Adrenal gland (tissue), 12 donors: ENCODE results near the gene PDLIM5. TPM values are rescaled to one million over a fixed set of nuclear protein-coding genes. Genes with fewer than 3 reads are reported as not detected.

Experiments used
- DNase-seq, 7 donors: peaks; one replicate each; pipeline ENCODE4 v3.0.0-alpha.2; 2019 to 2020
- H3K27ac ChIP-seq, 5 donors: fragments of 200-600 bp; sonication (generic) in 4 of 5; 1 replicate in 3 of 5; 2 replicates in 2 of 5; pipeline versions ENCODE4 v1.5.1 to v1.8.0; 2016 to 2020; ENCODE audit warnings: mild to moderate bottlenecking in 1 of 5
- H3K27me3 ChIP-seq: fragments of 200-600 bp; 2 replicates; pipeline ENCODE4 v1.8.0; 2021
- H3K36me3 ChIP-seq, 2 donors: fragments of 200-600 bp; replicated peaks in 1 of 2; 1 replicate in 1 of 2; 2 replicates in 1 of 2; pipeline versions ENCODE4 v1.5.1 to v1.8.0; 2018 to 2022
- H3K4me1 ChIP-seq, 2 donors: fragments of 200-600 bp; replicated peaks in 1 of 2; 1 replicate in 1 of 2; 2 replicates in 1 of 2; pipeline versions ENCODE4 v1.5.1 to v1.8.0; 2018 to 2021
- H3K4me3 ChIP-seq, 4 donors: fragments of 200-600 bp; sonication (generic) in 3 of 4; one replicate each; pipeline ENCODE4 v1.5.1; 2016 to 2018
- H3K9me3 ChIP-seq, 3 donors: fragments of 200-600 bp; sonication (generic) in 1 of 3; replicated peaks in 1 of 3; 1 replicate in 2 of 3; 2 replicates in 1 of 3; pipeline versions ENCODE4 v1.5.1 to v1.8.0; 2016 to 2021
- CTCF ChIP-seq, 6 experiments: fragments of 450-650 bp in 4 of 6; fragments of 200-600 bp in 2 of 6; sonication (generic) in 1 of 6; IDR thresholded peaks; 1 replicate in 5 of 6; 2 replicates in 1 of 6; pipeline versions ENCODE4 v1.5.1 to v1.8.0; 2016 to 2021; ENCODE audit warnings: antibody characterized with exemption in 6 of 6, mild to moderate bottlenecking in 2 of 6, moderate library complexity in 1 of 6
- POLR2A ChIP-seq, 2 donors: fragments of 450-650 bp; IDR thresholded peaks; one replicate each; pipeline ENCODE4 v1.6.1; 2017; ENCODE audit warnings: antibody characterized with exemption in 2 of 2, mild to moderate bottlenecking in 2 of 2, moderate library complexity in 1 of 2
- WGBS, 4 donors: extraction: QIAGEN DNeasy Blood & Tissue Kit in 2 of 4; methylation state at CpG; one replicate each; pipeline versions ENCODE4 v1.1.5 to v1.1.7; 2013 to 2017; 5-methylcytosine and 5-hydroxymethylcytosine counted together
- intact Hi-C, 2 donors: fragments of 100-400 bp; cut with DNase I; formaldehyde crosslinking; loops; one replicate each; pipeline versions ENCODE4 v1.14.1 to v1.15.0; 2022 to 2023
- polyA plus RNA-seq, 3 donors: library from polyadenylated mRNA; stranded (reverse); fragments of 200-250 nt in 2 of 3; fragments of 350-450 nt in 1 of 3; fragmentation: Illumina TruSeq in 1 of 3; extraction: RNeasy Lipid Tissue Mini Kit (QIAGEN cat#74804) in 1 of 3; gene quantifications; one replicate each; pipeline ENCODE4 v1.2.3, GENCODE V29; 2013 to 2014
- total RNA-seq, 9 donors: library from RNA; depleted of rRNA in 4 of 9; stranded (reverse); fragments of >200 nt in 4 of 9; fragments of 120-200 nt in 1 of 9; fragmentation: NEBNext Ultra II Directional in 1 of 9; extraction: Animal tissue kit (Norgen Biotek cat#: 25700) in 1 of 9; gene quantifications; one replicate each; pipeline versions ENCODE4 v1.1.0 to v1.2.4, GENCODE V29; 2013 to 2023
- donor health status: healthy with polysubstance abuse.
- donor health status: Bipolar disorder and iron deficiency.
- donor health status: DM: yes; HTN: yes; CAD: no.
- donor health status: DM: no; HTN: no; CAD: no.
- donor health status: DM: no; HTN: no; CAD: no.
- donor health status: DM: yes; HTN: yes; CAD: no.

The PDLIM5 gene
- total and polyA plus RNA-seq, 12 donors, result 26.2 to 150 (median 84.0) TPM

GRCh38 chr4:94668724-94669123 lies 217.0 kb downstream of the PDLIM5 start:
- no peak overlapping the region for H3K27ac ChIP-seq
- TF ChIP-seq CTCF (IDR thresholded peaks at IDR 0.05) (no peak), POLR2A (IDR thresholded peaks at IDR 0.05) (no peak)
- DNase-seq, result no peak
- 78 to 89% (median 88%) methylated on average over 7 of the region's 7 CpGs for WGBS, 4 donors
- intact Hi-C loops, result no loop called here
- peaks cover 0 to 3% of the 10 kb centered on the region in 2 donors for H3K36me3 ChIP-seq
- no peaks in the 10 kb centered on the region for H3K27me3 ChIP-seq
- no peaks in the 10 kb centered on the region for H3K9me3 ChIP-seq
- H3K4me1 ChIP-seq, result peaks cover 0 to 3% of the 10 kb centered on the region in 2 donors
- H3K4me3 ChIP-seq, result no peak overlapping the region

GRCh38 chr4:94669672-94670664 lies 218.2 kb downstream of the PDLIM5 start:
- WGBS, 4 donors, result 73 to 78% (median 75%) methylated on average over 6 of the region's 6 CpGs
- Histone ChIP-seq H3K27me3 (no peaks in the 10 kb centered on the region), H3K9me3 (no peaks in the 10 kb centered on the region), H3K4me3 (no peak overlapping the region), H3K4me1 (peaks cover 0 to 3% of the 10 kb centered on the region in 2 donors), H3K27ac (no peak overlapping the region), H3K36me3 (peaks cover 0 to 2% of the 10 kb centered on the region in 2 donors)
- DNase-seq, result no peak
- TF ChIP-seq CTCF (IDR thresholded peaks at IDR 0.05) (no peak), POLR2A (IDR thresholded peaks at IDR 0.05) (no peak)
- intact Hi-C loops, result no loop called here

- no peak for DNase-seq
- no peaks in the 10 kb centered on the region for H3K36me3 ChIP-seq
- 83 to 95% (median 88%) methylated on average over 5 of the region's 5 CpGs for WGBS, 4 donors
- no peak overlapping the region for H3K27ac ChIP-seq
- TF ChIP-seq CTCF (IDR thresholded peaks at IDR 0.05), result no peak
- TF ChIP-seq POLR2A (IDR thresholded peaks at IDR 0.05), result no peak
- H3K27me3 ChIP-seq, result no peaks in the 10 kb centered on the region
- intact Hi-C loops, result no loop called here
- H3K4me3 ChIP-seq, result no peak overlapping the region
- H3K4me1 ChIP-seq, result peaks cover 0 to 3% of the 10 kb centered on the region in 2 donors
- H3K9me3 ChIP-seq, result no peaks in the 10 kb centered on the region
Measured at GRCh38 chr4:94671113-94671512, 219.4 kb downstream of the PDLIM5 start.

GRCh38 chr4:94673961-94674360 lies 222.2 kb downstream of the PDLIM5 start:
- Histone ChIP-seq H3K36me3 (no peaks in the 10 kb centered on the region), H3K4me3 (no peak overlapping the region), H3K27me3 (no peaks in the 10 kb centered on the region), H3K27ac (no peak overlapping the region), H3K4me1 (peaks cover 0 to 3% of the 10 kb centered on the region in 2 donors), H3K9me3 (no peaks in the 10 kb centered on the region)
- no peak for TF ChIP-seq POLR2A (IDR thresholded peaks at IDR 0.05)
- no peak for TF ChIP-seq CTCF (IDR thresholded peaks at IDR 0.05)
- 83 to 97% (median 96%) methylated on average over 2 of the region's 2 CpGs for WGBS, 4 donors
- no peak for DNase-seq
- intact Hi-C loops, result no loop called here
